Activated CD8-positive, alpha-beta memory T cell treated with anti-CD3 and anti-CD28 coated beads, Interleukin-2, amount 50 U/mL, for 24 hours (primary cell): ENCODE data around the gene MPZL1.

Source experiments
- DNase-seq: peaks from one replicate; pipeline ENCODE4 v3.0.0-alpha.2; 2020; ENCODE audit errors: extremely low read depth

The MPZL1 gene

GRCh38 chr1:167721617-167722151 lies at the start of gene MPZL1:
MPZL1 (plus strand) TSS chr1:167721982; CDS start chr1:167722152, 170 bp downstream.
- DNase-seq, result peak; percentile 84

GRCh38 chr1:167672831-167673230 lies 49.0 kb upstream of the MPZL1 start:
- no peak for DNase-seq

- no peak for DNase-seq
Observed at GRCh38 chr1:167673265-167673664, 48.5 kb upstream of the MPZL1 start.

- no peak for DNase-seq
Observed at GRCh38 chr1:167674156-167674555, 47.6 kb upstream of the MPZL1 start.

- DNase-seq, result no peak
Observed at GRCh38 chr1:167675440-167675839, 46.3 kb upstream of the MPZL1 start.

- no peak for DNase-seq
Observed at GRCh38 chr1:167676205-167676915, 45.4 kb upstream of the MPZL1 start.

GRCh38 chr1:167676916-167677848 lies 44.6 kb upstream of the MPZL1 start:
- no peak for DNase-seq

- no peak for DNase-seq
Observed at GRCh38 chr1:167678422-167678821, 43.4 kb upstream of the MPZL1 start.

- no peak for DNase-seq
Observed at GRCh38 chr1:167678838-167679237, 42.9 kb upstream of the MPZL1 start.

- DNase-seq, result no peak
Observed at GRCh38 chr1:167679714-167680113, 42.1 kb upstream of the MPZL1 start.

GRCh38 chr1:167681024-167681423 lies 40.8 kb upstream of the MPZL1 start:
- no peak for DNase-seq

- DNase-seq, result no peak
Observed at GRCh38 chr1:167681451-167682098, 40.2 kb upstream of the MPZL1 start.

- DNase-seq, result no peak
Observed at GRCh38 chr1:167683226-167683625, 38.6 kb upstream of the MPZL1 start.

GRCh38 chr1:167683641-167684502 lies 37.9 kb upstream of the MPZL1 start:
- no peak for DNase-seq

- DNase-seq, result no peak
Observed at GRCh38 chr1:167685844-167686243, 35.9 kb upstream of the MPZL1 start.

GRCh38 chr1:167687919-167688519 lies 33.8 kb upstream of the MPZL1 start:
- peak; percentile 54 for DNase-seq

- DNase-seq, result no peak
Observed at GRCh38 chr1:167689567-167689920, 32.2 kb upstream of the MPZL1 start.

- DNase-seq, result no peak
Observed at GRCh38 chr1:167690053-167690452, 31.7 kb upstream of the MPZL1 start.

- no peak for DNase-seq
Observed at GRCh38 chr1:167693425-167694045, 28.2 kb upstream of the MPZL1 start.

GRCh38 chr1:167694691-167695090 lies 27.1 kb upstream of the MPZL1 start:
- no peak for DNase-seq
